B cell (primary cell): Measurements from ENCODE around the gene ADARB2. TPM values are rescaled to one million over a fixed set of nuclear protein-coding genes. Genes with fewer than 3 reads are reported as not detected.

ENCODE experiments used
- ATAC-seq: fragments of 200-7000 bp; cut with Tn5 transposase; one replicate; pipeline ENCODE4 v1.10.0; 2021; ENCODE audit warnings: low read depth, mild to moderate bottlenecking, moderate number of reproducible peaks, moderate library complexity
- CTCF ChIA-PET: fragments of 350-600 bp; sonication (Branson Sonifier 250); formaldehyde crosslinking; loops from one replicate; lab custom pipeline; 2021; ENCODE audit warnings: antibody characterized with exemption, inconsistent platforms; lab: Charles Lee
- POLR2A ChIA-PET: fragments of 350-600 bp; sonication (Branson Sonifier 250); formaldehyde crosslinking; loops from one replicate; lab custom pipeline; 2021; ENCODE audit warnings: antibody characterized with exemption; lab: Charles Lee
- DNase-seq: peaks from one replicate; pipeline ENCODE4 v3.0.0; 2013
- H2AFZ ChIP-seq: 2 replicates; pipeline ENCODE4 v1.6.1; 2012; ENCODE audit warnings: mild to moderate bottlenecking, low read depth, low read length; ENCODE audit not compliant: insufficient read depth, poor library complexity, severe bottlenecking
- H3K27ac ChIP-seq, 2 donors: 1 replicate in 1 of 2; 2 replicates in 1 of 2; pipeline ENCODE4 v1.5.1; 2012 to 2013; ENCODE audit warnings: low read length in 2 of 2, mild to moderate bottlenecking in 2 of 2, moderate library complexity in 1 of 2
- H3K27me3 ChIP-seq, 4 experiments: fragments of 200-600 bp in 1 of 4; sonication (generic) in 1 of 4; replicated peaks in 1 of 4; 1 replicate in 2 of 4; 2 replicates in 2 of 4; pipeline versions ENCODE4 v1.6.1 to v1.7.0; 2013 to 2016; ENCODE audit warnings: low read length in 3 of 4, mild to moderate bottlenecking in 2 of 4, mixed read lengths in 1 of 4, moderate library complexity in 1 of 4; ENCODE audit not compliant: insufficient read depth in 4 of 4, control insufficient read depth in 3 of 4; ENCODE audit errors: control extremely low read depth in 1 of 4
- H3K36me3 ChIP-seq, 2 experiments: replicated peaks in 1 of 2; 1 replicate in 1 of 2; 2 replicates in 1 of 2; pipeline versions ENCODE4 v1.6.1 to v1.7.1; 2013; ENCODE audit warnings: low read length in 1 of 2; ENCODE audit not compliant: insufficient read depth in 2 of 2, control insufficient read depth in 1 of 2; ENCODE audit errors: control extremely low read depth in 1 of 2, extremely low read depth in 1 of 2
- H3K4me1 ChIP-seq, 2 donors: fragments of 200-600 bp in 1 of 2; sonication (generic) in 1 of 2; 1 replicate in 1 of 2; 2 replicates in 1 of 2; pipeline versions ENCODE4 v1.5.1 to v1.6.1; 2013 to 2017; ENCODE audit warnings: low read length in 2 of 2; ENCODE audit not compliant: control insufficient read depth in 2 of 2, insufficient read depth in 2 of 2
- H3K4me2 ChIP-seq: replicated peaks from 2 replicates; pipeline ENCODE3; 2012; ENCODE audit warnings: mild to moderate bottlenecking, low read depth, low read length; ENCODE audit not compliant: poor library complexity, severe bottlenecking
- H3K4me3 ChIP-seq, 5 experiments: fragments of 200-600 bp in 1 of 5; sonication (generic) in 1 of 5; 1 replicate in 3 of 5; 2 replicates in 2 of 5; pipeline versions ENCODE4 v1.5.1 to v1.7.0; 2011 to 2016; ENCODE audit warnings: low read length in 4 of 5, mild to moderate bottlenecking in 4 of 5, low read depth in 2 of 5, control low read depth in 1 of 5, moderate library complexity in 1 of 5; ENCODE audit not compliant: insufficient read depth in 1 of 5; ENCODE audit errors: control extremely low read depth in 1 of 5, extremely low read depth in 1 of 5
- H3K79me2 ChIP-seq: fragments of 200-600 bp; sonication (generic); one replicate; pipeline ENCODE4 v1.6.0; 2016; ENCODE audit warnings: low read length; ENCODE audit not compliant: control insufficient read depth, insufficient read depth
- H3K9ac ChIP-seq: fragments of 200-600 bp; sonication (generic); 2 replicates; pipeline ENCODE4 v1.6.1; 2017; ENCODE audit warnings: mild to moderate bottlenecking, low read length, moderate library complexity
- H3K9me3 ChIP-seq, 3 donors: one replicate each; pipeline versions ENCODE4 v1.6.1 to v1.7.1; 2013; ENCODE audit warnings: low read length in 2 of 3; ENCODE audit not compliant: control insufficient read depth in 2 of 3, insufficient read depth in 1 of 3; ENCODE audit errors: control extremely low read depth in 1 of 3
- H4K20me1 ChIP-seq: 2 replicates; pipeline ENCODE4 v1.6.0; 2012; ENCODE audit warnings: mild to moderate bottlenecking, low read length; ENCODE audit not compliant: insufficient read depth, control insufficient read depth, poor library complexity, severe bottlenecking
- H3K27ac Mint-ChIP-seq: one replicate; pipeline ENCODE4 v1.8.0; 2021; ENCODE audit warnings: mixed read lengths
- H3K27me3 Mint-ChIP-seq: one replicate; pipeline ENCODE4 v1.8.0; 2021; ENCODE audit warnings: mixed read lengths
- H3K4me1 Mint-ChIP-seq: one replicate; pipeline ENCODE4 v1.8.0; 2021; ENCODE audit warnings: mixed read lengths
- H3K4me3 Mint-ChIP-seq: one replicate; pipeline ENCODE4 v1.8.0; 2021; ENCODE audit warnings: mixed read lengths
- H3K9me3 Mint-ChIP-seq: one replicate; pipeline ENCODE4 v1.8.0; 2022; ENCODE audit warnings: mixed read lengths; ENCODE audit not compliant: insufficient read depth
- CTCF ChIP-seq: fragments of 200-600 bp; IDR thresholded peaks from one replicate; pipeline ENCODE4 v1.8.0; 2022; ENCODE audit warnings: antibody characterized with exemption, mild to moderate bottlenecking
- EZH2 ChIP-seq: IDR thresholded peaks from 2 replicates; pipeline ENCODE4 v1.6.1; 2012; ENCODE audit warnings: borderline replicate concordance, low read depth, mild to moderate bottlenecking, moderate library complexity, low read length; ENCODE audit not compliant: insufficient read depth, poor library complexity, severe bottlenecking
- WGBS: methylation state at CpG from one replicate; pipeline ENCODE4 v1.1.5; 2013; ENCODE audit warnings: missing lambda C conversion rate; ENCODE audit not compliant: insufficient coverage; 5-methylcytosine and 5-hydroxymethylcytosine counted together
- intact Hi-C: fragments of 100-400 bp; cut with micrococcal nuclease; formaldehyde crosslinking; loops from one replicate; pipeline ENCODE4 v1.10.0; 2022
- polyA plus RNA-seq: library from polyadenylated mRNA; depleted of rRNA; stranded (reverse); fragments of >200 nt; gene quantifications from 2 replicates; pipeline ENCODE4 v1.2.3, GENCODE V29; 2012
- total RNA-seq, 2 donors: library from RNA; stranded (reverse); fragments of 120-200 nt in 1 of 2; gene quantifications; 1 replicate in 1 of 2; 2 replicates in 1 of 2; pipeline versions ENCODE4 v1.2.3 to v1.2.4, GENCODE V29; 2013 to 2022

Gene ADARB2
- total and polyA plus RNA-seq, 2 donors (not counting 1 experiment from before 2014, with no cell fraction given), result 0.13 to 0.96 TPM

- Mint-ChIP-seq H3K27me3 (no peaks in the 10 kb centered on the region), H3K9me3 (peaks cover 2% of the 10 kb centered on the region), H3K4me3 (no peak overlapping the region), H3K4me1 (peaks cover 60% of the 10 kb centered on the region), H3K27ac (peak overlapping the region; percentile 37)
- Histone ChIP-seq H4K20me1 (no peaks in the 10 kb centered on the region), H3K4me2 (no peak overlapping the region), H3K79me2 (no peaks in the 10 kb centered on the region), H3K27me3 (no peaks in the 10 kb centered on the region), H3K9ac (no peak overlapping the region), H3K4me1 (peaks cover 36 to 45% of the 10 kb centered on the region in 2 donors), H3K9me3 (peaks cover 2 to 18% (median 6%) of the 10 kb centered on the region in 3 donors), H3K27ac (no peak overlapping the region), H3K36me3 (no peaks in the 10 kb centered on the region), H2AFZ (no peak overlapping the region), H3K4me3 (no peak overlapping the region)
- ATAC-seq, result no peak
- intact Hi-C loops, result no loop called here
- no peak for DNase-seq
- POLR2A ChIA-PET, result interaction anchor here (2.7 kb wide), 1 partner anchor 28 kb away, joined by 11 read pairs; no protein-coding TSS in a partner anchor
- 88% methylated on average over 8 of the region's 8 CpGs for WGBS
- no peak for TF ChIP-seq CTCF
- no peak for TF ChIP-seq EZH2
- CTCF ChIA-PET, result interaction anchor here (0.8 to 1.6 kb wide), 2 partner anchors 27 to 30 kb away, joined by 3 to 5 read pairs; no protein-coding TSS in a partner anchor
Observed at GRCh38 chr10:1452777-1453176, 284.5 kb downstream of the ADARB2 start.

- peaks cover 2 to 18% (median 6%) of the 10 kb centered on the region in 3 donors for H3K9me3 ChIP-seq
- H4K20me1 ChIP-seq, result no peaks in the 10 kb centered on the region
- no peaks in the 10 kb centered on the region for H3K79me2 ChIP-seq
- H3K4me2 ChIP-seq, result no peak overlapping the region
- Mint-ChIP-seq H3K27me3 (no peaks in the 10 kb centered on the region), H3K4me1 (peaks cover 56% of the 10 kb centered on the region), H3K4me3 (no peak overlapping the region), H3K9me3 (peaks cover 2% of the 10 kb centered on the region), H3K27ac (peak overlapping the region; percentile 53)
- H2AFZ ChIP-seq, result no peak overlapping the region
- H3K36me3 ChIP-seq, result no peaks in the 10 kb centered on the region
- CTCF ChIA-PET, result interaction anchor here (0.8 kb wide), 1 partner anchor 31 kb away, joined by 3 read pairs; no protein-coding TSS in a partner anchor
- H3K4me3 ChIP-seq, result no peak overlapping the region
- H3K27ac ChIP-seq, result no peak overlapping the region
- H3K27me3 ChIP-seq, result no peaks in the 10 kb centered on the region
- peaks cover 36 to 45% of the 10 kb centered on the region in 2 donors for H3K4me1 ChIP-seq
- 94% methylated on average over 5 of the region's 7 CpGs for WGBS
- no peak for TF ChIP-seq CTCF
- no peak for TF ChIP-seq EZH2
- H3K9ac ChIP-seq, result no peak overlapping the region
- ATAC-seq (no peak), DNase-seq (no peak)
- POLR2A ChIA-PET, result interaction anchor here (0.6 to 2.7 kb wide), 2 partner anchors 27 to 40 kb away, joined by 3 to 11 read pairs; no protein-coding TSS in a partner anchor
- intact Hi-C loops, result no loop called here
Observed at GRCh38 chr10:1451941-1452340, 285.4 kb downstream of the ADARB2 start.
